Activated CD4-positive, alpha-beta memory T cell treated with anti-CD3 and anti-CD28 coated beads for 36 hours (primary cell): ENCODE results near the gene SLC6A18. TPM values are rescaled to one million over a fixed set of nuclear protein-coding genes. Genes with fewer than 3 reads are reported as not detected.
A peak's percentile ranks its signal among the peaks of the same experiment; 100 is the strongest.

ENCODE experiments used
- CTCF ChIA-PET: fragments of 350-600 bp; sonication (Branson Sonifier 250); formaldehyde crosslinking; loops from one replicate; lab custom pipeline; 2021; ENCODE audit warnings: antibody characterized with exemption, inconsistent platforms; lab: Charles Lee
- POLR2A ChIA-PET: fragments of 350-600 bp; sonication (Branson Sonifier 250); formaldehyde crosslinking; loops from one replicate; lab custom pipeline; 2021; ENCODE audit warnings: antibody characterized with exemption; lab: Charles Lee
- DNase-seq: peaks from one replicate; pipeline ENCODE4 v3.0.0-alpha.2; 2020
- H3K27ac Mint-ChIP-seq: one replicate; pipeline ENCODE4 v1.8.0; 2021; ENCODE audit warnings: mixed read lengths
- H3K27me3 Mint-ChIP-seq: one replicate; pipeline ENCODE4 v1.8.0; 2021; ENCODE audit warnings: mixed read lengths
- H3K36me3 Mint-ChIP-seq: one replicate; pipeline ENCODE4 v1.8.0; 2021; ENCODE audit warnings: mixed read lengths
- H3K4me1 Mint-ChIP-seq: one replicate; pipeline ENCODE4 v1.8.0; 2021; ENCODE audit warnings: low read depth, mixed read lengths
- H3K4me3 Mint-ChIP-seq: one replicate; pipeline ENCODE4 v1.8.0; 2021; ENCODE audit warnings: mild to moderate bottlenecking, mixed read lengths
- H3K9me3 Mint-ChIP-seq: one replicate; pipeline ENCODE4 v1.8.0; 2021; ENCODE audit warnings: mixed read lengths
- intact Hi-C: fragments of 100-400 bp; cut with micrococcal nuclease; formaldehyde crosslinking; loops from one replicate; pipeline ENCODE4 v1.15.1; 2023
- total RNA-seq, 2 experiments: library from RNA; stranded (reverse); gene quantifications; one replicate each; pipeline ENCODE4 v1.2.3, GENCODE V29; 2021

Gene SLC6A18
- total RNA-seq, 2 experiments from 2014 or later: not detected

DNA sequence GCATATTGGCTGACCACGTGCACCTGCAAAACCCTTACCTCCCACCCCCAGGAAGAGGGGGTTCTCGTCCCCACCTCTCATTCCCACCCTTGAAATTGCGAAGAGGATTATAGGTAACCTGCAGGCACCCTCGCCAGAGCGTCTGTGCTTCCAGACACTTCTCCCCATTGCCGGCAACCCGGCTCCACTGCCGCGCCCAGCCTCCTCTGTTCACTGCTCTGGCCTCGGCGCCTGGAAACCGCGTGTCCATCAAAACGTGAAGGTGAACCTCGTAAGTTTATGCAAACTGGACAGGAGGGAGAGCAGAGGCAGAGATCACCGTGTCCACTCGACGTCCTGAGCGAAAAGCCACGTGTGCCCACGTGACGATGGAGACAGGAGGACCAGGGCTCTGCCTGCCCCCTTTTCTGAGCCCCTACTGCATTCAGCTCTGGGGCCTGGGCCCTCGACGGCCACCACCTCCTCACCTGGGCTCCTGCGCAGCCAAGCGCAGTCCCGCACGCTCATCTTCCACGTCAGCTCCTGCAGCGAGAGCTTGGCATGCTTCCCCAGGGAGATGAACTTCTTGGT lies 67.8 kb downstream of the SLC6A18 start:
- peaks cover 5% of the 10 kb centered on the region for H3K9me3 Mint-ChIP-seq
- no peaks in the 10 kb centered on the region for H3K36me3 Mint-ChIP-seq
- ChIA-PET POLR2A (interaction anchor here (0.6 kb wide), 1 partner anchor 25 kb away, joined by 3 read pairs; no protein-coding TSS in a partner anchor), CTCF (no interaction called here)
- H3K4me1 Mint-ChIP-seq: peaks cover 5% of the 10 kb centered on the region
- no peak overlapping the region for H3K27ac Mint-ChIP-seq
- no peak for DNase-seq
- intact Hi-C loops: loop anchor here (10.0 kb wide), 1 partner anchor 52 kb away; the partner anchor contains the start of gene CLPTM1L
- H3K4me3 Mint-ChIP-seq: no peak overlapping the region
- no peaks in the 10 kb centered on the region for H3K27me3 Mint-ChIP-seq

DNA sequence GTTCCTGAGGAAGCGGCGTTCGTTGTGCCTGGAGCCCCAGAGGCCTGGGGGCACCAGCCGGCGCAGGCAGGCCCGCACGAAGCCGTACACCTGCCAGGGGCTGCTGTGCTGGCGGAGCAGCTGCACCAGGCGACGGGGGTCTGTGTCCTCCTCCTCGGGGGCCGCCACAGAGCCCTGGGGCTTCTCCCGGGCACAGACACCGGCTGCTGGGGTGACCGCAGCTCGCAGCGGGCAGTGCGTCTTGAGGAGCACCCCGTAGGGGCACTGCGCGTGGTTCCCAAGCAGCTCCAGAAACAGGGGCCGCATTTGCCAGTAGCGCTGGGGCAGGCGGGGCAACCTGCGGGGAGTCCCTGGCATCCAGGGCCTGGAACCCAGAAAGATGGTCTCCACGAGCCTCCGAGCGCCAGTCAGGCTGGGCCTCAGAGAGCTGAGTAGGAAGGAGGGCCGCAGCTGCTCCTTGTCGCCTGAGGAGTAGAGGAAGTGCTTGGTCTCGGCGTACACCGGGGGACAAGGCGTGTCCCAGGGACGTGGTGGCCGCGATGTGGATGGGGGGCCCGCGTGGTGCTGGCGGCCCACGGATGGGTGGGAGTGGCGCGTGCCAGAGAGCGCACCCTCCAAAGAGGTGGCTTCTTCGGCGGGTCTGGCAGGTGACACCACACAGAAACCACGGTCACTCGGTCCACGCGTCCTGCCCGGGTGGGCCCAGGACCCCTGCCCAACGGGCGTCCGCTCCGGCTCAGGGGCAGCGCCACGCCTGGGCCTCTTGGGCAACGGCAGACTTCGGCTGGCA lies 68.4 kb downstream of the SLC6A18 start:
- intact Hi-C loops: loop anchor here (10.0 kb wide), 1 partner anchor 51 kb away; the partner anchor contains the start of gene CLPTM1L
- no peaks in the 10 kb centered on the region for H3K36me3 Mint-ChIP-seq
- H3K27ac Mint-ChIP-seq: no peak overlapping the region
- no peaks in the 10 kb centered on the region for H3K27me3 Mint-ChIP-seq
- no peaks in the 10 kb centered on the region for H3K9me3 Mint-ChIP-seq
- ChIA-PET POLR2A (interaction anchor here (1.5 kb wide), 1 partner anchor 51 kb away, joined by 5 read pairs; the partner anchor contains the start of gene CLPTM1L), CTCF (interaction anchor here (1.0 kb wide), 1 partner anchor 124 kb away, joined by 3 read pairs; no protein-coding TSS in a partner anchor)
- no peak for DNase-seq
- peak overlapping the region; percentile 48 for H3K4me3 Mint-ChIP-seq
- H3K4me1 Mint-ChIP-seq: peaks cover 5% of the 10 kb centered on the region

DNA sequence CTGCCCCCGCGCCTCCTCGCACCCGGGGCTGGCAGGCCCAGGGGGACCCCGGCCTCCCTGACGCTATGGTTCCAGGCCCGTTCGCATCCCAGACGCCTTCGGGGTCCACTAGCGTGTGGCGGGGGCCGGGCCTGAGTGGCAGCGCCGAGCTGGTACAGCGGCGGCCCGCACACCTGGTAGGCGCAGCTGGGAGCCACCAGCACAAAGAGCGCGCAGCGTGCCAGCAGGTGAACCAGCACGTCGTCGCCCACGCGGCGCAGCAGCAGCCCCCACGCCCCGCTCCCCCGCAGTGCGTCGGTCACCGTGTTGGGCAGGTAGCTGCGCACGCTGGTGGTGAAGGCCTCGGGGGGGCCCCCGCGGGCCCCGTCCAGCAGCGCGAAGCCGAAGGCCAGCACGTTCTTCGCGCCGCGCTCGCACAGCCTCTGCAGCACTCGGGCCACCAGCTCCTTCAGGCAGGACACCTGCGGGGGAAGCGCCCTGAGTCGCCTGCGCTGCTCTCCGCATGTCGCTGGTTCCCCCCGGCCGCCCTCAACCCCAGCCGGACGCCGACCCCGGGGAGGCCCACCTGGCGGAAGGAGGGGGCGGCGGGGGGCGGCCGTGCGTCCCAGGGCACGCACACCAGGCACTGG lies 69.1 kb downstream of the SLC6A18 start:
- intact Hi-C loops: loop anchor here (10.0 kb wide), 1 partner anchor 50 kb away; the partner anchor contains the start of gene CLPTM1L
- POLR2A ChIA-PET: interaction anchor here (1.4 to 1.5 kb wide), 2 partner anchors 21 to 50 kb away, joined by 5 to 6 read pairs; partner anchors contain the start of gene CLPTM1L
- no peaks in the 10 kb centered on the region for H3K36me3 Mint-ChIP-seq
- no peak overlapping the region for H3K27ac Mint-ChIP-seq
- no peaks in the 10 kb centered on the region for H3K27me3 Mint-ChIP-seq
- H3K4me1 Mint-ChIP-seq: peaks cover 5% of the 10 kb centered on the region
- no peak for DNase-seq
- CTCF ChIA-PET: interaction anchor here (1.0 kb wide), 1 partner anchor 125 kb away, joined by 3 read pairs; no protein-coding TSS in a partner anchor
- peak overlapping the region; percentile 23 for H3K4me3 Mint-ChIP-seq
- H3K9me3 Mint-ChIP-seq: no peaks in the 10 kb centered on the region

DNA sequence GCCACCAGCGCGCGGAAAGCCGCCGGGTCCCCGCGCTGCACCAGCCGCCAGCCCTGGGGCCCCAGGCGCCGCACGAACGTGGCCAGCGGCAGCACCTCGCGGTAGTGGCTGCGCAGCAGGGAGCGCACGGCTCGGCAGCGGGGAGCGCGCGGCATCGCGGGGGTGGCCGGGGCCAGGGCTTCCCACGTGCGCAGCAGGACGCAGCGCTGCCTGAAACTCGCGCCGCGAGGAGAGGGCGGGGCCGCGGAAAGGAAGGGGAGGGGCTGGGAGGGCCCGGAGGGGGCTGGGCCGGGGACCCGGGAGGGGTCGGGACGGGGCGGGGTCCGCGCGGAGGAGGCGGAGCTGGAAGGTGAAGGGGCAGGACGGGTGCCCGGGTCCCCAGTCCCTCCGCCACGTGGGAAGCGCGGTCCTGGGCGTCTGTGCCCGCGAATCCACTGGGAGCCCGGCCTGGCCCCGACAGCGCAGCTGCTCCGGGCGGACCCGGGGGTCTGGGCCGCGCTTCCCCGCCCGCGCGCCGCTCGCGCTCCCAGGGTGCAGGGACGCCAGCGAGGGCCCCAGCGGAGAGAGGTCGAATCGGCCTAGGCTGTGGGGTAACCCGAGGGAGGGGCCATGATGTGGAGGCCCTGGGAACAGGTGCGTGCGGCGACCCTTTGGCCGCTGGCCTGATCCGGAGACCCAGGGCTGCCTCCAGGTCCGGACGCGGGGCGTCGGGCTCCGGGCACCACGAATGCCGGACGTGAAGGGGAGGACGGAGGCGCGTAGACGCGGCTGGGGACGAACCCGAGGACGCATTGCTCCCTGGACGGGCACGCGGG lies 69.9 kb downstream of the SLC6A18 start, which contains the start of gene TERT:
TSS of gene TERT (minus strand) at position 234 of the 815 bp plus-strand sequence. CDS start at position 155, 79 bp downstream.
- H3K4me1 Mint-ChIP-seq: peaks cover 5% of the 10 kb centered on the region
- no peaks in the 10 kb centered on the region for H3K9me3 Mint-ChIP-seq
- intact Hi-C loops: loop anchor here (10.0 kb wide), 1 partner anchor 50 kb away; the partner anchor contains the start of gene CLPTM1L
- H3K27ac Mint-ChIP-seq: no peak within 1 kb of the TSS
- ChIA-PET CTCF (interaction anchor here (1.0 kb wide), 1 partner anchor 126 kb away, joined by 3 read pairs; no protein-coding TSS in a partner anchor), POLR2A (interaction anchor here (0.6 to 1.5 kb wide), 3 partner anchors 21 to 50 kb away, joined by 3 to 6 read pairs (median 5); partner anchors contain the start of gene CLPTM1L)
- H3K36me3 Mint-ChIP-seq: no peaks in the 10 kb centered on the region
- peak; percentile 83 for DNase-seq
- no peaks in the 10 kb centered on the region for H3K27me3 Mint-ChIP-seq
- H3K4me3 Mint-ChIP-seq: peak within 1 kb of the TSS; percentile 49

DNA sequence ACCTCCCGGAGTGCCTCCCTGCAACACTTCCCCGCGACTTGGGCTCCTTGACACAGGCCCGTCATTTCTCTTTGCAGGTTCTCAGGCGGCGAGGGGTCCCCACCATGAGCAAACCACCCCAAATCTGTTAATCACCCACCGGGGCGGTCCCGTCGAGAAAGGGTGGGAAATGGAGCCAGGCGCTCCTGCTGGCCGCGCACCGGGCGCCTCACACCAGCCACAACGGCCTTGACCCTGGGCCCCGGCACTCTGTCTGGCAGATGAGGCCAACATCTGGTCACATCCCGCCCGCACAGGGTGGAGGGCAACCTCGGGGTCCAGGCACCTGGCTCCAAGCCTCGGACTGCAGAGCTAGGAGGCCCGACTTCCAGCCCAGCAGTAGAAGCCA lies 70.5 kb downstream of the SLC6A18 start:
- H3K36me3 Mint-ChIP-seq: no peaks in the 10 kb centered on the region
- CTCF ChIA-PET: no interaction called here
- H3K27me3 Mint-ChIP-seq: no peaks in the 10 kb centered on the region
- no peaks in the 10 kb centered on the region for H3K9me3 Mint-ChIP-seq
- intact Hi-C loops: loop anchor here (10.0 kb wide), 1 partner anchor 49 kb away; the partner anchor contains the start of gene CLPTM1L
- H3K27ac Mint-ChIP-seq: no peak overlapping the region
- POLR2A ChIA-PET: interaction anchor here (0.6 to 1.5 kb wide), 3 partner anchors 20 to 49 kb away, joined by 3 to 6 read pairs (median 5); partner anchors contain the start of gene CLPTM1L
- DNase-seq: no peak
- H3K4me1 Mint-ChIP-seq: peaks cover 5% of the 10 kb centered on the region
- peak overlapping the region; percentile 49 for H3K4me3 Mint-ChIP-seq

Other genes with a start within 250 kb of the SLC6A18 start
- gene NKD2, start 216.6 kb upstream of the SLC6A18 start, total RNA-seq: 1 to 10 TPM in 1 of 2 experiments, under 1 TPM in 1; 0.41 to 1.1 TPM
- gene SLC12A7, start 113.3 kb upstream of the SLC6A18 start, total RNA-seq: 10 to 100 TPM; 10.1 to 10.8 TPM
- gene SLC6A19, start 23.8 kb upstream of the SLC6A18 start, total RNA-seq: not detected
- gene TERT, start 69.7 kb downstream of the SLC6A18 start, total RNA-seq: 1 to 10 TPM; 4.7 to 7.3 TPM
- gene CLPTM1L, start 119.7 kb downstream of the SLC6A18 start, total RNA-seq: 10 to 100 TPM; 70.1 to 72.9 TPM
- gene SLC6A3, start 220.1 kb downstream of the SLC6A18 start, total RNA-seq: not detected